AG04450 (cell line): ENCODE measurements around the gene IQCN. TPM values are rescaled to one million over a fixed set of nuclear protein-coding genes. Genes with fewer than 3 reads are reported as not detected.

Experiments used
- CTCF ChIA-PET: fragments of 300-600, 350-600 bp; formaldehyde crosslinking; extraction: SDS; loops from one replicate; lab custom pipeline; 2022; ENCODE audit warnings: antibody characterized with exemption, inconsistent platforms; lab: Charles Lee
- POLR2A ChIA-PET: fragments of 350-600 bp; formaldehyde crosslinking; extraction: SDS; loops from one replicate; lab custom pipeline; 2021; ENCODE audit warnings: antibody characterized with exemption, inconsistent platforms; lab: Yijun Ruan, JAX
- DNase-seq: peaks from one replicate; pipeline ENCODE4 v3.0.0-alpha.2; 2011; ENCODE audit warnings: low read depth, low spot score
- H3K27ac ChIP-seq: one replicate; pipeline ENCODE4 v1.5.1; 2012; ENCODE audit warnings: low read depth, low read length, control low read depth
- H3K27me3 ChIP-seq: one replicate; pipeline ENCODE4 v1.6.0; 2012; ENCODE audit warnings: low read length; ENCODE audit not compliant: control insufficient read depth, insufficient read depth
- H3K4me3 ChIP-seq: 2 replicates; pipeline ENCODE4 v1.5.1; 2011; ENCODE audit warnings: mild to moderate bottlenecking, low read depth, low read length, control low read depth
- H3K9me3 ChIP-seq: 2 replicates; pipeline ENCODE4 v1.5.1; 2012; ENCODE audit warnings: low read length; ENCODE audit not compliant: control insufficient read depth, insufficient read depth
- polyA plus RNA-seq: library from polyadenylated mRNA; depleted of rRNA; stranded (reverse); fragments of >200 nt; gene quantifications from 2 replicates; pipeline ENCODE4 v1.2.3, GENCODE V29; 2011
- TF ChIP-seq, protein P1 (sequence below): IDR thresholded peaks from 2 replicates; pipeline ENCODE4 v1.5.1; 2011; ENCODE audit warnings: low read depth, low read length, control low read depth, inconsistent platforms

Gene IQCN
- polyA plus RNA-seq, 1 experiment = 0.45 TPM

DNA sequence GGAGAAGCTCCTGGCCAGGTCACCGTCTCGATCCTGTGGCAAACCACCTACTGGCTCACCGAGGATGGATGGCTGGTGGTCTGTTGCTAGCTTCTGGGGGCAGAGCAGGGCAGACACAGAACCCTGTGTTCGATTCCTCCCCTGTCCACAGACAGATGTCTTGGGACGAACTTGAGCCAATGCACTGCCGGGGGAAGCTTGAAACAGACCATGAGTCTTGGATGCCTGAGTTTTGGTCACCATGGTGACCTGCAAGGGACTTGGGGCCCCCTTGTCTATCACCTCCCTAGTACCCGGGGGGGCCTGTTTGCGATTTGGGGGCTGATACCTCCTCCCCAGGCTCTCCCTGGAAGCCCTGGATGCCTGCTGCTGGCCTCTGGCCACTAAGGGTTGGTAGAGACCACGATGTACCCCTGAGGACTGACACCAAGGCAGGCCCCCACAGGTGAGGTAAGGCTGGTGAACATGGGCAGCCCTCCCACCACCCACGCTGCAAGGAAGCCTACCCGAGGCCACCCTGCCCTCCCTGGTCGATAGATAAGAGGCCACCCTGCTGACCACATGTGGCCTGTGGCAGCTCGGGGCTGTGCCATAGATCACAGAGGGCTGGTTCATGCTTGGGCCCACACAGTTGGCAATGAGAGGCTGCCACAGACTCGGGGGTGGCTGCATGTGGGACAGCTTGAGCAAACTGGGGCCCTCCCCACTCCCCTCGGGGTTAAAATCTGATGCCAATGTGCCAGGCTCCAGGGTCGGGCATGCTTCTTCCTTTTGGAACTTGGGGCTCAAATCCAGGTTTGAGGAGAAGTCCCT is 10.7 kb downstream of the IQCN start:
- ChIA-PET POLR2A (interaction anchor here (0.5 to 2.1 kb wide), 3 partner anchors 18 to 543 kb away, joined by 4 to 5 read pairs (median 5); partner anchors contain the start of genes JUND and MPV17L2), CTCF (interaction anchor here (0.5 to 1.3 kb wide), 4 partner anchors 12 to 95 kb away, joined by 3 to 5 read pairs (median 4); no protein-coding TSS in a partner anchor)
- Histone ChIP-seq H3K9me3 (no peaks in the 10 kb centered on the region; the same call in 1 of the 2 replicates), H3K4me3 (no peak overlapping the region), H3K27ac (no peak overlapping the region), H3K27me3 (no peaks in the 10 kb centered on the region)
- DNase-seq = no peak
- TF ChIP-seq, protein P1, sequence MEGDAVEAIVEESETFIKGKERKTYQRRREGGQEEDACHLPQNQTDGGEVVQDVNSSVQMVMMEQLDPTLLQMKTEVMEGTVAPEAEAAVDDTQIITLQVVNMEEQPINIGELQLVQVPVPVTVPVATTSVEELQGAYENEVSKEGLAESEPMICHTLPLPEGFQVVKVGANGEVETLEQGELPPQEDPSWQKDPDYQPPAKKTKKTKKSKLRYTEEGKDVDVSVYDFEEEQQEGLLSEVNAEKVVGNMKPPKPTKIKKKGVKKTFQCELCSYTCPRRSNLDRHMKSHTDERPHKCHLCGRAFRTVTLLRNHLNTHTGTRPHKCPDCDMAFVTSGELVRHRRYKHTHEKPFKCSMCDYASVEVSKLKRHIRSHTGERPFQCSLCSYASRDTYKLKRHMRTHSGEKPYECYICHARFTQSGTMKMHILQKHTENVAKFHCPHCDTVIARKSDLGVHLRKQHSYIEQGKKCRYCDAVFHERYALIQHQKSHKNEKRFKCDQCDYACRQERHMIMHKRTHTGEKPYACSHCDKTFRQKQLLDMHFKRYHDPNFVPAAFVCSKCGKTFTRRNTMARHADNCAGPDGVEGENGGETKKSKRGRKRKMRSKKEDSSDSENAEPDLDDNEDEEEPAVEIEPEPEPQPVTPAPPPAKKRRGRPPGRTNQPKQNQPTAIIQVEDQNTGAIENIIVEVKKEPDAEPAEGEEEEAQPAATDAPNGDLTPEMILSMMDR = no peak

DNA sequence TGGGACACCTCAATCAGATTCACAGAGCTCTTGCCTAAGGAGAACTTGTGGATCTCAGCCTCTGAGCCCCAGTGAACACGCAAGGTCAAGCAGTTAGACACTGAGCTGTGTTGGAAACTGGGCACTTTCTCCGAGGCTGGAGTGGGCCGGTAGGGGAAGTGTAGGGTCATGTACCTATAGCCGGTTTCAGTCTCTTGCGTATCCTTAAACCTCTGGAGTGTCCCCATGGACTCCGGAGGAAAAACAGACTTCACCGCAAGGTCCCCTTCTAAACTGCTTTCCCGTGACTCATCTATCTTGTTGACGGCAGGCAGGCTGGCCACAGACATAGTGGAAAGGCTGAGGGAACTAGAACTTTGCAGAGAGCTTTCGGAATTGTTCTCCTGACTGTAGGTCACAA is 11.3 kb downstream of the IQCN start:
- H3K27ac ChIP-seq = no peak overlapping the region
- POLR2A ChIA-PET = interaction anchor here (0.5 to 2.1 kb wide), 3 partner anchors 19 to 544 kb away, joined by 4 to 5 read pairs (median 5); partner anchors contain the start of genes JUND and MPV17L2
- TF ChIP-seq, protein P1 = no peak
- no peaks in the 10 kb centered on the region for H3K27me3 ChIP-seq
- no peak overlapping the region for H3K4me3 ChIP-seq
- DNase-seq = no peak
- CTCF ChIA-PET = interaction anchor here (0.5 to 1.3 kb wide), 4 partner anchors 11 to 94 kb away, joined by 3 to 5 read pairs (median 4); no protein-coding TSS in a partner anchor
- no peaks in the 10 kb centered on the region; the same call in 1 of the 2 replicates for H3K9me3 ChIP-seq

DNA sequence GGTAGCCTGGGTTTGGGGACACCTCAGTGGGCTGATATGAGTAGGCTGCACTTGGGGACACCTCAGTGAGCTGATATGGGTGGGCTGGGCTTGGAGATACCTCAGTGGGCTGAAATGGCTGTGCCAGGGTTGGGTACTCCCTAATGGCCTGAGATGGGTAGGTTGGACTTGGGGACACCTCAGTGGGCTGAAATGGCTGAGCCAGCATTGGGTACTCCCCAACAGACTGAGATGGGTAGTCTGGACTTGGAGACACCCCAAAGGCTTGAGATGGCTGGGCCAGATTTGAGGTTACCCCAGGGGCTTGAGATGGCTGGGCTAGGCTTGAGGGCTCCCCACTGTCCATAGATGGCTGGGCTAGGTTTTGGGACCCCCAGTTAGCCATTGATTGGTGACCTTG is 12.1 kb downstream of the IQCN start:
- ChIA-PET POLR2A (interaction anchor here (2.1 kb wide), 1 partner anchor 19 kb away, joined by 5 read pairs; the partner anchor contains the start of gene JUND), CTCF (interaction anchor here (0.7 to 1.1 kb wide), 2 partner anchors 11 to 17 kb away, joined by 3 to 5 read pairs; no protein-coding TSS in a partner anchor)
- no peaks in the 10 kb centered on the region for H3K27me3 ChIP-seq
- no peak overlapping the region for H3K4me3 ChIP-seq
- TF ChIP-seq, protein P1 = no peak
- DNase-seq = no peak
- H3K9me3 ChIP-seq = no peaks in the 10 kb centered on the region; the same call in 1 of the 2 replicates
- H3K27ac ChIP-seq = no peak overlapping the region

DNA sequence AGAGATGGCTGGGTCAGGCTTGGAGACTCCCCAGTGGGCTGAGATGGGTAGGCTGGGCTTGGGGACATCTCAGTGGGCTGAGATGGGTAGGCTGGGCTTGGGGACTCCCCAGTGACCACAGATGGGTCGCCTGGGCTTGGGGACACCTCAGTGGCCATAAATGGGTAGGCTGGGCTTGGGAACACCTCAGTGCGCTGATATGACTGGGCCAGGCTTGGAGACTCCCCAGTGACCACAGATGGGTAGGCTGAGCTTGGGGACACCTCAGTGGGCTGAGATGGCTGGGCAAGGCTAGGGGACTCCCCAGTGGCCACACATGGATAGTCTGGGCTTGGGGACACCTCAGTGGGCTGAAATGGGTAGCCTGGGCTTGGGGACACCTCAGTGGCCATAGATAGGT is 12.8 kb downstream of the IQCN start:
- TF ChIP-seq, protein P1 = no peak
- ChIA-PET CTCF (interaction anchor here (1.1 kb wide), 1 partner anchor 11 kb away, joined by 3 read pairs; no protein-coding TSS in a partner anchor), POLR2A (no interaction called here)
- no peak overlapping the region for H3K27ac ChIP-seq
- no peak for DNase-seq
- H3K27me3 ChIP-seq = no peaks in the 10 kb centered on the region
- no peaks in the 10 kb centered on the region; the same call in 1 of the 2 replicates for H3K9me3 ChIP-seq
- no peak overlapping the region for H3K4me3 ChIP-seq
